ENCODE data around the gene SLC1A7. TPM values are rescaled to one million over a fixed set of nuclear protein-coding genes. Genes with fewer than 3 reads are reported as not detected.
A peak's percentile ranks its signal among the peaks of the same experiment; 100 is the strongest.

The SLC1A7 gene
- total RNA-seq, 4 donors from 2014 or later: 0.54 to 1.6 (median 0.62) TPM; not detected in 1

GRCh38 chr1:53084589-53084971, 57.9 kb downstream of the SLC1A7 start:
- Histone ChIP-seq H3K4me1 (peaks cover 0 to 23% (median 3%) of the 10 kb centered on the region in 3 donors), H3K9me3 (no peaks in the 10 kb centered on the region), H3K27me3 (no peaks in the 10 kb centered on the region), H3K36me3 (peaks cover 0 to 34% of the 10 kb centered on the region in 2 donors), H3K4me3 (no peak overlapping the region), H3K27ac (no peak overlapping the region)
- no peak for ATAC-seq
- no peak for TF ChIP-seq EP300 (IDR thresholded peaks at IDR 0.05)
- no peak for TF ChIP-seq CTCF (IDR thresholded peaks at IDR 0.05)
- TF ChIP-seq POLR2A (IDR thresholded peaks at IDR 0.05): no peak
- no peak for TF ChIP-seq POLR2AphosphoS5 (IDR thresholded peaks at IDR 0.05)
- WGBS, 2 donors (ENCODE audit: low coverage in 1 of 2): 61 to 86% methylated on average over 4 to 8 of the region's 8 CpGs

- TF ChIP-seq POLR2AphosphoS5 (IDR thresholded peaks at IDR 0.05): no peak
- Histone ChIP-seq H3K4me3 (no peak overlapping the region), H3K27ac (peak overlapping the region in 2 of 4 donors; percentile 2 to 32), H3K9me3 (no peaks in the 10 kb centered on the region), H3K27me3 (no peaks in the 10 kb centered on the region), H3K36me3 (peaks cover 0 to 36% of the 10 kb centered on the region in 2 donors), H3K4me1 (peaks cover 0 to 21% (median 3%) of the 10 kb centered on the region in 3 donors)
- 68 to 83% methylated on average over 8 to 14 of the region's 17 CpGs for WGBS, 2 donors (ENCODE audit: low coverage in 1 of 2)
- ATAC-seq: no peak
Measured at GRCh38 chr1:53083636-53084588, 58.5 kb downstream of the SLC1A7 start.

GRCh38 chr1:53082826-53083455, 59.5 kb downstream of the SLC1A7 start:
- WGBS, 2 donors (ENCODE audit: low coverage in 1 of 2): 47 to 85% methylated on average over 2 to 8 of the region's 13 CpGs
- no peak overlapping the region for H3K27ac ChIP-seq
- no peak for TF ChIP-seq POLR2AphosphoS5 (IDR thresholded peaks at IDR 0.05)
- TF ChIP-seq POLR2A (IDR thresholded peaks at IDR 0.05): no peak
- TF ChIP-seq CTCF (IDR thresholded peaks at IDR 0.05): no peak
- TF ChIP-seq EP300 (IDR thresholded peaks at IDR 0.05): no peak
- H3K27me3 ChIP-seq: no peaks in the 10 kb centered on the region
- H3K9me3 ChIP-seq: no peaks in the 10 kb centered on the region
- peaks cover 0 to 21% (median 3%) of the 10 kb centered on the region in 3 donors for H3K4me1 ChIP-seq
- H3K4me3 ChIP-seq: no peak overlapping the region
- no peak for ATAC-seq
- H3K36me3 ChIP-seq: peaks cover 0 to 46% of the 10 kb centered on the region in 2 donors

GRCh38 chr1:53081384-53082066, 60.9 kb downstream of the SLC1A7 start:
- Histone ChIP-seq H3K27ac (no peak overlapping the region), H3K9me3 (no peaks in the 10 kb centered on the region), H3K4me3 (no peak overlapping the region), H3K27me3 (no peaks in the 10 kb centered on the region), H3K36me3 (peaks cover 0 to 51% of the 10 kb centered on the region in 2 donors), H3K4me1 (peaks cover 0 to 12% (median 3%) of the 10 kb centered on the region in 3 donors)
- WGBS, 2 donors (ENCODE audit: low coverage in 1 of 2): 43% methylated on average over 1 of the region's 14 CpGs; no CpG with 5 or more reads in 1 of the 2 donors
- TF ChIP-seq EP300 (IDR thresholded peaks at IDR 0.05) (no peak), POLR2A (IDR thresholded peaks at IDR 0.05) (no peak), CTCF (IDR thresholded peaks at IDR 0.05) (no peak), POLR2AphosphoS5 (IDR thresholded peaks at IDR 0.05) (no peak)
- ATAC-seq: no peak

- 53% methylated on average over 3 of the region's 15 CpGs; no CpG with 5 or more reads in 1 of the 2 donors for WGBS, 2 donors (ENCODE audit: low coverage in 1 of 2)
- peaks cover 0 to 51% of the 10 kb centered on the region in 2 donors for H3K36me3 ChIP-seq
Measured at GRCh38 chr1:53080769-53081168, 61.7 kb downstream of the SLC1A7 start.

More at GRCh38 chr1:53080769-53081168, 61.7 kb downstream of the SLC1A7 start:
- H3K27ac ChIP-seq: no peak overlapping the region
- no peak overlapping the region for H3K4me3 ChIP-seq
- H3K27me3 ChIP-seq: no peaks in the 10 kb centered on the region
- no peak for TF ChIP-seq POLR2A (IDR thresholded peaks at IDR 0.05)
- no peak for TF ChIP-seq CTCF (IDR thresholded peaks at IDR 0.05)
- no peak for TF ChIP-seq EP300 (IDR thresholded peaks at IDR 0.05)
- TF ChIP-seq POLR2AphosphoS5 (IDR thresholded peaks at IDR 0.05): no peak
- H3K4me1 ChIP-seq: peaks cover 0 to 5% (median 3%) of the 10 kb centered on the region in 3 donors
- ATAC-seq: no peak
- H3K9me3 ChIP-seq: no peaks in the 10 kb centered on the region
